AG04449 (cell line): Measurements from ENCODE around the gene RBP2.

ENCODE experiments used
- CTCF ChIA-PET: fragments of 350-600 bp; formaldehyde crosslinking; extraction: SDS; loops from one replicate; lab custom pipeline; 2021; ENCODE audit warnings: antibody characterized with exemption; lab: Yijun Ruan, JAX
- POLR2A ChIA-PET: fragments of 400-600, 350-600 bp; formaldehyde crosslinking; extraction: SDS; loops from one replicate; lab custom pipeline; 2020; ENCODE audit warnings: antibody characterized with exemption, inconsistent platforms; lab: Yijun Ruan, JAX
- DNase-seq: peaks from one replicate; pipeline ENCODE4 v3.0.0-alpha.2; 2010; ENCODE audit warnings: low read depth, low spot score
- H3K4me3 ChIP-seq: 2 replicates; pipeline ENCODE4 v1.5.1; 2011; ENCODE audit warnings: low read depth, mild to moderate bottlenecking, control low read depth, low read length
- CTCF ChIP-seq: IDR thresholded peaks from one replicate; pipeline ENCODE4 v1.5.1; 2011; ENCODE audit warnings: mild to moderate bottlenecking, moderate library complexity, low read length, control low read depth, inconsistent platforms; ENCODE audit not compliant: insufficient read depth; ENCODE audit errors: missing control alignments

RBP2 gene

DNA sequence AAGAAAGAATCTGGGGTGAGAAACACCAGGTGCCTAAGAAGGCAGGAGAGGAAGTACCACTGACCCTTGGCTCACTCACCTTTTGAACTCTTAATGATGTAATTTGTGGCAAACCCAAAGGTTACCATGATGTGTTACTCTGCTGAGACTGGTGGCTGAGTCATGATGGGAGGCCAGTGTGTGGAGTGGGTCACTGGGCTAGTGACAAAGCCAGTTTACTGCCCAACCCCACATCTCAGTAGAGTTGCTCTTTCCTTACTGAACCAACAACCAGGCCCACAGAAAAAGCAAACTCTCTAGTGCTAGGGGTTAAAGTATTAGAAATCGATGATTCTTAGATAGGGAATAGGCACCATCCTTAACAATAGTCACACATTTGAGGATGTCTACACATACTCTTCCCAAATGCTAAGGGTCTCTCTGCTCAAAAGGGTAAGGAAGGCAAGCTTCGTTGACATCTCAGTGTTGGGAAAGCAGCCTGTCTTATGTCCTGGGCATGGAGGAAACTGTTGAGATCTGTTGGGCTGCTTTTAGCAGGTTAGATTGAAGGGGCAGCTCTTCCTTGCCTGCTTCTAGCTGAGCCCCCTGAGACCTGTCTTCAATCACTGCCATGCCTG is 3.1 kb downstream of the RBP2 start:
- DNase-seq: no peak
- TF ChIP-seq CTCF: no peak
- H3K4me3 ChIP-seq: no peak overlapping the region
- CTCF ChIA-PET: no interaction called here
- POLR2A ChIA-PET: no interaction called here

DNA sequence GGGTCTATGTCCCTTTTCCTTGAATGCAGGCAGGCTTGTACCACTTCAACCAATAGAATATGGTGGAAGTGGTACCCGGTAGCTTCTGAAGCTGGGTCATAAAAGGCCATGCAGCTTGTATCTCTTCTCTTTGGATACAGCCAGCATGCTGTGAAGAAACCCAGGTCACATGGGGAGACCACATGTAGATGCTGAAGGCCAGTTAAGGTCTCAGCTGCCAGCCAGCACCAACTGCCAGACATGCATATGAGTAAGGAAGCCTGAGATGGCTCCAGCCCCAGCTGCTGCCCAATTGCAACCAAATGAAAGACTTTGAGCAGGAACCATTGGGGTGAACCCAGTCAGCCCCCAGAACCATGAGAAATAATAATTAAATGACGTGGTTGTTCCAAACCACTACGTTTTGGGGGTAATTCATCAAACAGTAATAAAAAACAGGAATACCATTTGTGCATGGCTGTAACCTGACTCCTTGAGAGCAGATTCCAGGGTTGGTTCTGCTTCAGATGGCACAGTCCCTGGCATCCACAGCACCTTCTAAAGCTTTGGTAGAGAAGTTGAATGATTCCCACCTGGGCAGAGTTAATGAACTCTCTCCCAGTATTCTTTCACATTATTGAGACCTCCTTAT is 3.8 kb downstream of the RBP2 start:
- TF ChIP-seq CTCF: no peak
- CTCF ChIA-PET: no interaction called here
- no peak for DNase-seq
- POLR2A ChIA-PET: no interaction called here
- no peak overlapping the region for H3K4me3 ChIP-seq

- no peak for DNase-seq
- ChIA-PET CTCF (no interaction called here), POLR2A (no interaction called here)
- no peak overlapping the region for H3K4me3 ChIP-seq
- no peak for TF ChIP-seq CTCF
These were observed 6.1 kb downstream of the RBP2 start for GRCh38 chr3:139470199-139470598.

DNA sequence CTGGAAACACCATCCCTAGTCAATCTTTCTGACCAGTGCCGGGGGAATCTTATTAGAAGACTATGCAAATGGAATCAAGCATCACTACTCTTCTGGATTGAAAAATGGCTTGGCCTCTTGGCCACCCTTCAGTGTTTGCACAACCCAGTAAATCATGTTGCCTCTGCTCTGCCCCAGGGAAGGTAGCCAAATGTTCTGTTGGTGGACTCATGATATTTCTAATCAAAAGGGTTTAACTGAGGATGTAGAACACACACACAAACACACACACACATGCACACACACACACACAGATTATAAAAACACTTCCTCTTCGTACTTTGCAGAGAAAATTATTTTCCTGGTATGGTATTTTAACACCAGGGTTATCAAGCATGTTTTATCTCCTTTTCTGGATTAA is 7.9 kb downstream of the RBP2 start:
- TF ChIP-seq CTCF: no peak
- CTCF ChIA-PET: no interaction called here
- H3K4me3 ChIP-seq: no peak overlapping the region
- DNase-seq: no peak
- POLR2A ChIA-PET: no interaction called here

DNA sequence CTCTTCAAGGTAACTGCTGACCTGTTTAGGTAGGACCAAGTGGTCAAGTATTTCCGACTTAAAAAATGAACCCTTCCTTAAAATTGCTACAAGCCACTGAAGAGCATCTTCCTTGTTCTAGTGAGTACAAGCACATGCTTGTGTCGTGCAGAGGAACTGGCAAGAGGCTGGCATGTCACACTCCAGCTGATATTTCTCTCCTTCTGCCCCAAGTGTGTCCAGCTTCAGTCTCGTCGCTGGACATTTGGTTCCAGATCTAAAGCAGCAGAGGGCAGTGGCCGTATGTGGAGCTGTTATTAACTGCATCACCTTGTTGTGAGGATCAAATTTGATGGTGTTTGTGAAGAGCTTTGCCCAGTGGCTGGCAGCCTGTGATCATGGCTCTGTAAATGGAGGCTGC is 10.0 kb downstream of the RBP2 start:
- DNase-seq: no peak
- ChIA-PET CTCF (no interaction called here), POLR2A (no interaction called here)
- TF ChIP-seq CTCF: no peak
- H3K4me3 ChIP-seq: no peak overlapping the region

- ChIA-PET POLR2A (no interaction called here), CTCF (no interaction called here)
- no peak for DNase-seq
- no peak for TF ChIP-seq CTCF
- H3K4me3 ChIP-seq: no peak overlapping the region
These were observed 10.7 kb downstream of the RBP2 start for GRCh38 chr3:139465636-139466035.
